GM23248 (cell line): ENCODE results near the gene ERC2. TPM values are rescaled to one million over a fixed set of nuclear protein-coding genes. Genes with fewer than 3 reads are reported as not detected.
A peak's percentile ranks its signal among the peaks of the same experiment; 100 is the strongest.

Experiments used
- DNase-seq: peaks from one replicate; pipeline ENCODE4 v3.0.0-alpha.2; 2015
- H2AFZ ChIP-seq: fragments of 200-600 bp; sonication (generic); 2 replicates; pipeline ENCODE4 v1.6.1; 2016; ENCODE audit warnings: antibody characterized with exemption
- H3F3A ChIP-seq: fragments of 200-600 bp; sonication (generic); 2 replicates; pipeline ENCODE4 v1.6.1; 2016; ENCODE audit warnings: mild to moderate bottlenecking, antibody characterized with exemption, mixed run types; ENCODE audit not compliant: insufficient read depth
- H3K27ac ChIP-seq: fragments of 200-600 bp; sonication (generic); 2 replicates; pipeline ENCODE4 v1.5.1; 2016; ENCODE audit warnings: mild to moderate bottlenecking
- H3K27me3 ChIP-seq: fragments of 200-600 bp; sonication (generic); replicated peaks from 2 replicates; pipeline ENCODE4 v1.6.1; 2016; ENCODE audit warnings: mild to moderate bottlenecking; ENCODE audit not compliant: insufficient read depth
- H3K36me3 ChIP-seq: fragments of 200-600 bp; sonication (generic); 2 replicates; pipeline ENCODE4 v1.6.1; 2016; ENCODE audit warnings: low read depth, mild to moderate bottlenecking
- H3K4me1 ChIP-seq: fragments of 200-600 bp; sonication (generic); 2 replicates; pipeline ENCODE4 v1.6.1; 2016; ENCODE audit warnings: mild to moderate bottlenecking; ENCODE audit not compliant: insufficient read depth
- H3K4me2 ChIP-seq: fragments of 200-600 bp; sonication (generic); one replicate; pipeline ENCODE4 v1.6.1; 2016; ENCODE audit warnings: mild to moderate bottlenecking; ENCODE audit not compliant: unreplicated experiment
- H3K4me3 ChIP-seq: fragments of 200-600 bp; sonication (generic); 2 replicates; pipeline ENCODE4 v1.5.1; 2016; ENCODE audit warnings: mild to moderate bottlenecking
- H3K79me2 ChIP-seq: fragments of 200-600 bp; sonication (generic); 2 replicates; pipeline ENCODE4 v1.6.1; 2016; ENCODE audit warnings: mild to moderate bottlenecking; ENCODE audit not compliant: insufficient read depth
- H3K9ac ChIP-seq: fragments of 200-600 bp; sonication (generic); 2 replicates; pipeline ENCODE4 v1.6.1; 2016; ENCODE audit warnings: mild to moderate bottlenecking
- H3K9me2 ChIP-seq: fragments of 200-600 bp; sonication (generic); 2 replicates; pipeline ENCODE4 v1.6.1; 2016; ENCODE audit warnings: mixed run types, mild to moderate bottlenecking, moderate library complexity; ENCODE audit not compliant: insufficient read depth
- H3K9me3 ChIP-seq: fragments of 200-600 bp; sonication (generic); one replicate; pipeline ENCODE4 v1.6.1; 2017; ENCODE audit warnings: low read depth
- H4K20me1 ChIP-seq: fragments of 200-600 bp; sonication (generic); 2 replicates; pipeline ENCODE4 v1.6.0; 2016; ENCODE audit not compliant: insufficient read depth
- EZH2 ChIP-seq: fragments of 200-600 bp; sonication (generic); IDR thresholded peaks from 2 replicates; pipeline ENCODE4 v1.6.1; 2018; ENCODE audit warnings: antibody characterized with exemption, mild to moderate bottlenecking; ENCODE audit not compliant: insufficient read depth, poor library complexity, severe bottlenecking
- EZH2phosphoT487 ChIP-seq: fragments of 200-600 bp; sonication (generic); IDR thresholded peaks from 2 replicates; pipeline ENCODE4 v1.6.1; 2018; ENCODE audit warnings: antibody characterized with exemption, moderate library complexity, mild to moderate bottlenecking, low read depth; ENCODE audit not compliant: insufficient read depth
- WGBS, 2 experiments: methylation state at CpG; one replicate each; pipeline ENCODE4 v1.1.6; 2015 to 2017; ENCODE audit warnings: low lambda C conversion rate in 2 of 2, low coverage in 1 of 2; ENCODE audit errors: missing lambda C conversion rate in 2 of 2; 5-methylcytosine and 5-hydroxymethylcytosine counted together
- in situ Hi-C: fragments of 300-500 bp; cut with MboI; formaldehyde crosslinking; loops from 2 replicates; pipeline ENCODE4 v1.15.0; 2020
- polyA plus RNA-seq: library from polyadenylated mRNA; unstranded; fragments of >200 nt; fragmentation: Nextera tagmentation; extraction: Ambion mirVana; gene quantifications from 2 replicates; pipeline ENCODE4 v1.2.1, GENCODE V29; 2016
- total RNA-seq: library from RNA; depleted of rRNA; stranded (reverse); fragments of >200 nt; shearing (Covaris generic); gene quantifications from 2 replicates; pipeline ENCODE4 v1.2.3, GENCODE V29; 2014

The ERC2 gene
- total and polyA plus RNA-seq, 2 experiments from 2014 or later, result not detected

DNA sequence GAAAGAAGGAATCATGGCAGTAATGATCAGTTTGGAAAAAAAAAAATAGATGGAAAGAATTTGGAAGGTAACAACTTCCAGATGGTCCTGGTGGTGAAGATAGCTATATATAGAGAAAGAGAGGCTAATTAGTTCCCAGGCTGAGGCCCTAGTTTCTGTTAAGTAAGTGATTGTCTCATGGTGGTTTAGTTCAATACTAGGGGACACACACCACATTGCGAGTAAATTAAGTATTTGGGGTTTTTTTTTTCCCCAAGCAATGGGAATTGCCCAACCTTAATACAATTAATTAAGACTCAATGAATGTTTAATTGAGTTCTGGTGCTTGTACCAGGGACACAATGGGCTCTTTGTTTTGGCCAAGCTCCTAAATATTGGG, 837.4 kb downstream of the ERC2 start:
- Histone ChIP-seq H3K36me3 (no peaks in the 10 kb centered on the region), H3K4me3 (no peak overlapping the region), H3K9ac (no peak overlapping the region), H3K9me3 (no peaks in the 10 kb centered on the region), H3K27ac (no peak overlapping the region), H3K4me1 (peaks cover 6% of the 10 kb centered on the region), H3K4me2 (no peak overlapping the region), H3K27me3 (no peaks in the 10 kb centered on the region; the same call in 1 of the 2 replicates), H4K20me1 (no peaks in the 10 kb centered on the region), H3K79me2 (no peaks in the 10 kb centered on the region), H3F3A (no peaks in the 10 kb centered on the region), H3K9me2 (no peaks in the 10 kb centered on the region), H2AFZ (no peak overlapping the region)
- no peak for TF ChIP-seq EZH2phosphoT487
- no peak for TF ChIP-seq EZH2
- WGBS, 2 experiments, result 59 to 67% methylated on average over 1 of the region's 1 CpG
- in situ Hi-C loops, result no loop called here
- DNase-seq, result no peak

- Histone ChIP-seq H4K20me1 (no peaks in the 10 kb centered on the region), H3K27ac (no peak overlapping the region), H3K9me3 (no peaks in the 10 kb centered on the region), H2AFZ (no peak overlapping the region), H3K4me1 (peaks cover 10% of the 10 kb centered on the region), H3K36me3 (no peaks in the 10 kb centered on the region), H3K27me3 (no peaks in the 10 kb centered on the region; the same call in 1 of the 2 replicates), H3K9me2 (no peaks in the 10 kb centered on the region), H3F3A (no peaks in the 10 kb centered on the region), H3K4me2 (no peak overlapping the region), H3K9ac (no peak overlapping the region), H3K4me3 (no peak overlapping the region), H3K79me2 (no peaks in the 10 kb centered on the region)
- no peak for DNase-seq
- TF ChIP-seq EZH2, result no peak
- TF ChIP-seq EZH2phosphoT487, result no peak
- in situ Hi-C loops, result no loop called here
- WGBS, 2 experiments, result 51 to 54% methylated on average over 14 of the region's 14 CpGs
Measured at GRCh38 chr3:55630280-55630920, 837.9 kb downstream of the ERC2 start.

- no peak for DNase-seq
- TF ChIP-seq EZH2 (no peak), EZH2phosphoT487 (no peak)
- in situ Hi-C loops, result no loop called here
Measured at GRCh38 chr3:55629432-55629831, 838.8 kb downstream of the ERC2 start.

DNA sequence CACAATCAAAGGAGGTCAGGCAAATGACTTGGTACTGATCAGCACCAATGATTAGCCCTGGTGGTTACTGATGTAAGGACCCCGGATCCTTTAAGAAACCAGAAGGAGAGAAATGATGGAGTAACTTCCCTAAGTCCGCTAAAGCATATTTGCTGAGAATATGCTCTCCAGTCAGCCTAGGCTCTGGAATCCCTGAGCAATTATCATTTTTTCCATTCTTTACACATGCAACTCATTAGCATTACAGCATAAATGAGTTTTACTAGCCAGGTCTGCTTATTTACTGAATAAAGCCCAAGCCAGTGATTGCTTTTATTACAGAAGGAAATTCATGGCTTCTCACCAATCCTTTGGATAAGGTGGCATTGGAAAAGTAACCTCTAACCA, 842.0 kb downstream of the ERC2 start:
- Histone ChIP-seq H2AFZ (no peak overlapping the region; the same call in 1 of the 2 replicates), H4K20me1 (no peaks in the 10 kb centered on the region), H3K27me3 (no peaks in the 10 kb centered on the region), H3K4me1 (peaks cover 22% of the 10 kb centered on the region), H3K4me2 (peak overlapping the region; percentile 41), H3K4me3 (no peak overlapping the region), H3K79me2 (no peaks in the 10 kb centered on the region), H3K9me2 (no peaks in the 10 kb centered on the region), H3K9me3 (no peaks in the 10 kb centered on the region), H3F3A (0 out of 2 replicates have a peak, but pooled peaks cover 14% of the 10 kb centered on the region), H3K27ac (no peak overlapping the region; the same call in 1 of the 2 replicates), H3K36me3 (no peaks in the 10 kb centered on the region), H3K9ac (no peak overlapping the region)
- no peak for TF ChIP-seq EZH2
- no peak for TF ChIP-seq EZH2phosphoT487
- in situ Hi-C loops, result no loop called here
- peak; percentile 40 for DNase-seq
- WGBS, 2 experiments, result 14 to 20% methylated on average over 2 of the region's 2 CpGs

More at GRCh38 chr3:55629432-55629831, 838.8 kb downstream of the ERC2 start:
- Histone ChIP-seq H3K36me3 (no peaks in the 10 kb centered on the region), H3K27ac (no peak overlapping the region), H3F3A (no peaks in the 10 kb centered on the region), H3K79me2 (no peaks in the 10 kb centered on the region), H3K9ac (no peak overlapping the region), H3K9me2 (no peaks in the 10 kb centered on the region), H3K4me3 (no peak overlapping the region), H3K4me1 (peaks cover 10% of the 10 kb centered on the region), H4K20me1 (no peaks in the 10 kb centered on the region), H3K4me2 (no peak overlapping the region), H3K27me3 (no peaks in the 10 kb centered on the region; the same call in 1 of the 2 replicates), H2AFZ (no peak overlapping the region), H3K9me3 (no peaks in the 10 kb centered on the region)
- 67 to 76% methylated on average over 1 of the region's 1 CpG for WGBS, 2 experiments

GRCh38 chr3:55624238-55624637, 844.0 kb downstream of the ERC2 start:
- H4K20me1 ChIP-seq, result no peaks in the 10 kb centered on the region
- no peak overlapping the region for H3K4me3 ChIP-seq
- no peak overlapping the region for H3K4me2 ChIP-seq
- peak; percentile 78 for DNase-seq
- no peaks in the 10 kb centered on the region for H3K9me2 ChIP-seq
- WGBS, 2 experiments, result 60 to 68% methylated on average over 7 of the region's 7 CpGs
- H3K79me2 ChIP-seq, result no peaks in the 10 kb centered on the region
- H2AFZ ChIP-seq, result no peak overlapping the region
- no peaks in the 10 kb centered on the region for H3K9me3 ChIP-seq
- no peak overlapping the region for H3K27ac ChIP-seq
- in situ Hi-C loops, result no loop called here
- H3K27me3 ChIP-seq, result no peaks in the 10 kb centered on the region
- H3K4me1 ChIP-seq, result peaks cover 31% of the 10 kb centered on the region
- no peaks in the 10 kb centered on the region for H3K36me3 ChIP-seq
- no peak overlapping the region for H3K9ac ChIP-seq
- 0 out of 2 replicates have a peak, but pooled peaks cover 14% of the 10 kb centered on the region for H3F3A ChIP-seq
- TF ChIP-seq EZH2, result no peak
- no peak for TF ChIP-seq EZH2phosphoT487
